HS-5 (cell line): ENCODE data around the gene SCLY.
"Not testable (repeated sequence)": the region's sequence is repeated elsewhere in the genome, so short reads cannot be mapped to it uniquely, and the experiment has no call there.

Source experiments
- DNase-seq: peaks from one replicate; pipeline ENCODE4 v3.0.0-alpha.2; 2012; ENCODE audit warnings: low read depth

The SCLY gene

DNA sequence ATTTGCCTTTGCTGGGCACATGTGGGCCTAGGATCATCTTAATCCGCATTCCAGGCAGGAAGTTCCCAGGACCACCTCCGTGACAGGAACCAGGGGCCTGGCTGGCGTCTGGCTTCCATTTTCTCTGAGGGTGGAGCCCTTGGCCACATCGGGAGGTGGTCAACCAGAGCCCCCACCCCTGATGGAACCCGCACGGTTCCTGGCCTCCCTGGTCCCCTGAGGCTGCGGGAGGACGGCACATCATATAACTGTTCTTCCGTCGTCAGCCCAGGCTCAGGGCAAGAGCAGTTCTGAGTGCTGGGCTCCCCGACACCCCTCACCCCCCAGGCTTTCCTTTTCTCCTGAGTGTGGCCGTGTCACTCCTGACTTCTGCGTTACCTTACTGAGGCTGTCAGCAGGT lies 52.8 kb downstream of the SCLY start:
- DNase-seq = no peak

DNA sequence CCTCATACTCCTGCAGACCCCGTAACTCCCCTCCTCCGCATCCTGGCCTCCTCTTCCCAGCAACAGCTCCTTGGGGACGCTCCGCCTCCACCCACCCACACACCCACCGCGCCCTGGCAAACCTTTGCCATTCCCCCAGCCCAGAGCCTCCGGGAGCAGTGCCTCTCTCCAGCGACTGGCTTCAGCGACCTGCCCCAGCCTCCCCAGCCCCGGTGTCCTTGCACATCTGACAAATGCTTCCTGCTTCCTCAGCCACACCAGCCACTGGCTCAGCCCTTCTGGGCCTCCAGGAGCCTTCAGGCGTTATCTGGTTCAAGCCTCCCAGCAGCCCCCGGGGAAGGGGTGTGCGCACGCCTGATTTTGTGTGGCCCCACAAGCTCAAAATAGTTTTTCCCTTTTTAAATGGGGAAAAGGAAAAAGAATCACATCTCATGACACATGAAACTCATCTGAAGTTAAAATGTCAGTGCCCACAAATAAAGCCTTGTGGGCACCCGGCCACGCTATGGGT lies 53.6 kb downstream of the SCLY start:
- DNase-seq = no peak

DNA sequence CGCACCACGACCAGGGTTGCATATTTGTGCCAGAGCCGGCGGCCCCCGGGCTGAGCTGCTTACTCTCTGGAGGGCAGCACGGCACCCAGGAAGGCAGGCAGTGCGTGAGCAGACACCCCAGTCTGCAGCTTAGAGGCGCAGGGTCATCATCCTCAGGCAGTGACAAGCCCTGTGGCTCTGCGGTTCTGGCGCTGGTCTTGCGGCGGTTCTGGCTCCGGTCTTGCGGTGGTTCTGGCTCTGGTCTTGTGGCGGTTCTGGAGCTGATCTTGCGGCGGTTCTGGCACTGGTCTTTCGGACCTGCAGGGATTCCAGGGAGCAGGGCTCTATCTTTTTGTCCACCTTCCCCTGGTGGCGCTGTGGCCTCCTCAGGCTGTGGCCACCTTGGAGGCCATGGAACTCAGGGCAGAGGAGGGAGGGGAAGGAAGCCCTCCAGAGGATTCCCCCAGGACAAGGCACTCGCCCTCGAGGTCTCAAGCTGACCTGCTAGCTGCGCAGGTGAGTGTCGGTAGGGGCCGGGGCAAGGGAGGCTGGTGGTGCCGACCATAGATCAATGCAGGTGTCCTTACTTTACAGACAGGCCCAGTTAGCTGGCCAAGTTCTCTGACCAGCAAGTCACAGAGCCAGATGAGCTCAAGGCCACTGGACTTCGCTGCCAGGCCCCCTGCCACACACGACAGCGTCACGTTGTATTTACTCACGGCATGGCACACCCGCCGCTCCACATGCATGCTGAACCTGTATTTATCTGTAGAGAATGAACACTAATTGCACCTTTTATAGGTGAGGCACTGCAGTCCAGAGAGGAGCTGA lies 54.3 kb downstream of the SCLY start:
- no peak for DNase-seq

DNA sequence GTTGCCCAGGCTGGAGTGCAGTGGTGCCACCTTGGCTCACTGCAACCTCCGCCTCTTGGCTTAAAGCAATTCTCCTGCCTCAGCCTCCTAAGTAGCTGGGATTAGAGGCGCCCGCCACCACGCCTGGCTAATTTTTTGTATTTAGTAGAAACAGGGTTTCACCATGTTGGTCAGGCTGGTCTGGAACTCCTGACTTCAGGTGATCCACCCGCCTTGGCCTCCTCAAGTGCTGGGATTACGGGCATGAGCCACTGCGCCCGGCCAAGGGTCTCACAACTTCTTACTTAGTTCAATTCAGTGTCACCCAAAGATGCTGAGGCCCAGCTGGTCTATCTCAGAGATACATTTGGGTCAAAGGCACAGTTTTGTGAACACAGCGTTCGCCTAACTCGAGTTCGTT lies 54.9 kb downstream of the SCLY start:
- not testable (repeated sequence) for DNase-seq

DNA sequence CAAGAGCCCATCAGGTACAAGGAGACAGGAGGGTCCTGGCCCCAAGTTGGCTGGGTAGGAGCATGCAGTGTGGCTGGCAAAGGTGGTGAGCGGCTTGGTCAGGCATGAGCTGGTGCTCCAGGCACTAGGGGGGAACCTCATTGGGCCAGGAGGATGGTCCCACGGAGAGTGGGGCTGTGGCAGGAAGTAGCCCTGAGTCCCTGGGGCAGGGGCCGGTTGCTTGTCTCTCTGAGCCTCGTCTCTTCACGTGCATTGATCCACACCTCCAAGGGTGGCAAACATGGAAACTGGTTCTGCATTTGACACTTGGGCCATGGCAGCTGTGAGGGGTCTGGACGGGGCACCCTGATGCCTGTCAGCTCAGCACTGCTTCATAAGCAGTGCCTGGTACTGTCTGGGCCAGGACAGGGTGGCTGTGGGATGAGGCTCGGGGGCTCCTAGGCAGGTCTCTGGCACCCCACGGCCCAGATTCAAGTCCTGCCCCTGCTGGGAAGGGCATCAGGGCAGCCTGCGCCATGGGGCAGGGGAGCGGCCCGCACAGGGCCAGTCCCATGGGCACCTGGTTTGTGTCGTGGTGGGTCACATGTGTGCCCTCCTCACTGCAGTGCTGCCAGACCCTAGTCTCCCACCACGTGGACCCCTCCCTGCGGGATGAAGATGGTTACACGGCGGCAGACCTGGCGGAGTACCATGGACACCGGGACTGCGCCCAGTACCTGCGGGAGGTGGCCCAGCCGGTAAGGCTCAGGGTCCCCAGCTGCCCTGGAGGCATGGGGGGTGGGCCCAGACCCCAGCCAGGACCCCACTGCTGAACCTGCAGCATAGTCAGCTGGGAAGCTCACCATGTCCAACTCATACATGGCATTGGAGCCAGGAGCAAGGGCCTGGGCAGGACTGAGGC lies 55.7 kb downstream of the SCLY start:
- DNase-seq = no peak

DNA sequence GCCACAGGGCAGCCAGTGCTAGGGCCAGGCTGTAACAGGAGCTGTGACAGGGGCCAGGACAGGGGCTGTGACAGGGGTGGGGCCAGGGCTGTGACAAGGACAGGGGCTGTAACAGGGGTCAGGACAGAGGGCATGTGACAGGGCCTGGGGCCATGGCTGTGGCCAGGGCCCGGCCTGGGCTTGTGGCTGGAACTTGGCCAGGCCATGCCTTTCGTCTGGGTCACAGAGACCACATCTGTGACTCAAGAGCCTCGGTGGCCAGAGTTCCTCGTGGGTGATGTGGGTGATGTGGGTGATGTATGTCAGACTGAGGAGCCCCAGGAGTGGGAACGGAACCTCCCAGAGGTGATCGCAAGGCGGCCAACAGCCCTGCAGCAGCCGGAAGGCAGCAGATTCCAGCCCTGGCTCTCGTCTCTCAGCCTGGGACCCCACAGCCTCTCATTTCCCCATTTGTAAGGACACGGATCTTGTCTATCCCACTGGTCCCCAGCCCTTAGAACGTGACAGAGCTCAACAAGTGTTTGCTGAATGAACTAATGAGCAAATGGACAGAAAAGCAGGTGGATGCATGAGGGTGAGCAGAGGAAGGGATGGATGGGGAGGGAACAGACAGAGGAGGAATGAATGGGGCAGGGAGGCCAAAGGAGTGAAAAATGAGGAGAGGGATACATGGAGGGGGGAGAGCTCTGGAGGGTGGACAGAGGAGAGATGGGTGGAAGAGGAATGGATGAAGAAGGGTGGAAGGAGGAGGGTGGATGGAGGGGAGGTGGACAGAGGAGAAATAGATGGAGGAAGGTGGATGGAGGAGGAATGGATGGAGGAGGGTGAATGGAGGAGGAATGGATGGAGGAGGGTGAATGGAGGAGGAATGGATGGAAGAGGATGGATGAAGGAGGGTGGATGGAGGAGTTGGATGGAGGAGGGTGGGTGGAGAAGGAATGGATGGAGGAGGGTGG lies 56.7 kb downstream of the SCLY start:
- no peak for DNase-seq

DNA sequence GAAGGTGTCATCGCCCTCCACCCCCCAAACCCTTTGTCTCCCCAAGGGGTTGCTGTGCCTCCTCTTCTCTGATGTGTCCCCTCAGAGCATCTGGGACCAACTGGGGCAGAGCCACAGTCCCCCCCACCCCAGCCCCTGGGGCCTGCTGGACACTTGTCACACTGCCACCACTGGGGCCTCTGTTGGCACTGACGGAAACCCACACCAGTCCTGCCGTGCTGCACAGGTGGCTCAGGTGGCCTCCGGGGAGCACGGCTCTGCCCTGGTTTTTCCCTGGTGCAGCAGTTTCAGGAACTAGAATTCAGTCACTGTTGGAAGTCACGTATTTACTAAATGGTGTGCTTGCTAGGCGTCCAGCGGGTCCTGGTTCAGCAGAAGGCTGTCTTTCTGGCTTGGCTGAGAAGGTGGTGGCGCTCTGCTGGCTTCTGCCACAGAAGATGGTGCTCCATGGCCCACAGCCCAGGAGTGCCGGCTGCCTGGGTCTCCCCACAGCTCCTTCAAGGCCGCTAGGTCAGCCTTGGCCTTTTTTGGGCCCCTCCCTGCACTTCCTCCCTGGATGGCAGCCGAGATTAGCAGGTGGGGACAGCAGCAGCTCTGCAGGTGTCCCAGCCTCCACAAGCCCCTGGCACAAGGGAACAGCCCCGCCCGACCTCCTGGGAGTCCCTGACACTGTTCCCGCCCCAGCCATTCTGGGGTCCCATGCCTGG lies 59.1 kb downstream of the SCLY start:
- DNase-seq = no peak

DNA sequence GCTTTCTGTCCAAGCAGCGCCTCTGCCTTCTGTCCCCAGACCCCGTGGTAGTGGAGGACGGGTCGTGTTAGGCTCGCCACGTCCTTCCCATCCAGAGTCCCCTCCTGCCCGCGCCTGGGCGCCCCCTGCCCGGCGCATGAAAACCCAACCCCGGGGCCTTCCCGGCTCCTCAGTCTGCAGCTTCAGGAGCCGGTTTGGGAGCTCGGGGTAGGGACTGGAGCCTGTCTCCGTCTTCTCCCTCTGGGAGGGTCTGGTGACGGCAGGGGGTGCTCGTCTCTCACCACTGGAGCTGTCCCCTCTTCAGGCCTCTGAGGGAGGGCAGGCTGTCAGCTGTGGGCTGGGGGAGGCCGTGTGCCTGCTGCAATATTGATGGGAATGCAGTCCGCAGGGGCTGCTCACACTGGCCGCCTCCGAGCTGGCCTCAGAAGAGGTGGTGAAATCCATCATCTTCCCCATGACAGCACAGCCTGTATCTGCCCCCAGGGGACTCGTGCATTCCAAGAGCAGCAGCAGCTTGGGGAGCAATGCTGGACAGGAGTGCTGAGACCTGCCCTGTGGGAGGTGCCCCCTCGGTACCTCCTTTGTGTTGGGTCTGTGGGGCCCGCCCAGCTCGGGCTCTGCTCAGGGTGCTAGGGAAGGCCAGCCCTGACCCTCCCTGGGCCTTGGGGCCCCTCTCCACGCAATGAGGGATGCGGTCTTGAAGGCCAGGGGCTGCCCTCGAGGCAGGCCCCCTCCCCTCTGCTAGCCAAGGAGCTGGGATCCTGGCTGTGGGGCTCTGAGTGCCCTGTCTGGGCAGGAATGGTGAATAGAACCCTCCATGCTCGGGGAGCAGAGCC lies 59.9 kb downstream of the SCLY start:
- DNase-seq = no peak

DNA sequence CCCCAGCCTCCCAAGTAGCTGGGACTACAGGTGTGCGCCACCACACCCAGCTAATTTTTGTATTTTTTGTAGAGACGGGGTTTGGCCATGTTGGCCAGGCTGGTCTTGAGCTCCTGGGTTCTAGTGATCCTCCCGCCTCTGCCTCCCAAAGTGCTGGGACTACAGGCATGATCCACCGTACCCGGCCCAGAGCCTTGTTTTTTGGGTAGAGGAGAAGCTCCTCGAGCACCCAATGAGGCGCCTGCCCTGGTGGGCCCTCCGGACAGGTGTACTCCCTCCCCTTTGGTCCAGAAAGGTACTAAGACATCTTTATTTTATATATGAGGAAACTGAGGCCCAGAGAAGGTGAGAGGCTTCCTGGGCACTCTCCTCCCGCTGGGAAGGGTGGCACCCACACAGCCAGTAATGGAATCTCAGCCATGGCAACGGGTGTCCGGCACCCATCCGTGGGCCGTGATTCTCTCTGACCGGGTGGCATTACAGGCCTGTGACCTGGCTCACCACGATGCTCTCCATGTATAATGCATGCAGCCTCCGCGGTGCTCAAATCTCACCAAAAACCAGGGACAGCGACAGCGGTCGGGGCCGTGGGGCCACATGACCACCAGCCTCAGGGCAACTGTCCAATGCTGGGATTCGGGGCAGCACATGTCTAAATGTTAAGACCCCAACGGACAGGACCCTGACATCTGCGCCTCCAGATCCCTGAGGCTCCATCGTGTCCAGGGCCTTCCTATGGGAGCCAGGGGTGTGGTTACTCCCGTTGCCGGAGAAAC lies 60.9 kb downstream of the SCLY start:
- DNase-seq = no peak

DNA sequence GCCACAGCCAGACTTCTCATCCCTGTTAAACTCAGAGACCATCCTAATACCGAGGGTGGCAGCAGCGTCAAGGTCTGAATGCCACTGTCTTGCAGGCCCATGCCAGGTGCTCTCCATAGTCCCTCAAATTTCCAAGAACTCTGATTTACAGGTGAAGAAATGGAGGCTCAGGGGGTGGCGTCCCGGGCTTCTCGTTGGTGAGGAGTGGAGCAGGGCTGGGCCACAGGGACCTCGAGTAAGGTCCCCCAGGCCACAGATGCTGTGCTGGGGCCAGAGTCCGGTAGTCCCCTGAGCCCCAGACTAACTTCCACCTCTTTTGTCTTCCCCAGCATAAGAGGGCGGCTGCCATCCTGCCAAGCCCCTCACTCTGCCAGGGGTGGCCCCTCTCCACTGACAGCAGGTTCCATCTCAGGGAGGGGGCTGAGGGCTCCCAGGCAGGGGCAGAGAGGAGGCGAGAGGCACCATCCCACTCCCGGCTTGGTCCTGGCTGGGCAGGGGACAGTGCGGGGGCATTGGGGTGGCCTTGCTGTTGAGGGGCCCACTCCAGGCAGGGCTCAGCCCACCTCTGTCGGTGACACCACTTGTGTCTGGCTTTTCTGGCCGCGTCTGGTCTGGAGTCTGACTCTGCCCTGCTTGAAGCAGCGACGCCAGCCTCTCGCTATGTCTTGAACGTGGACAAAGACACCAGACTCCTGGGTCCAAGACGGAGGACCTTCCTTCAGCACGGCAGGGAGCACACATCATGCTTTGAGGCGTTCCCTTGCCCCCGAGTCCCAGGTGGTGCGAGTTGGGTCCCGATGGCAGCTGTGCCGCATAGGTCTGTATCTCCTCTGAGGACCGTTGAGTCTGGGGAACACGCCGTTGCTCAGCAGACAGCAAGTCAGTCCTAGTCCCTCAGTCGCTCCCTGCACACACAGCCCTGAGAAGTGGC lies 61.8 kb downstream of the SCLY start:
- DNase-seq = no peak

DNA sequence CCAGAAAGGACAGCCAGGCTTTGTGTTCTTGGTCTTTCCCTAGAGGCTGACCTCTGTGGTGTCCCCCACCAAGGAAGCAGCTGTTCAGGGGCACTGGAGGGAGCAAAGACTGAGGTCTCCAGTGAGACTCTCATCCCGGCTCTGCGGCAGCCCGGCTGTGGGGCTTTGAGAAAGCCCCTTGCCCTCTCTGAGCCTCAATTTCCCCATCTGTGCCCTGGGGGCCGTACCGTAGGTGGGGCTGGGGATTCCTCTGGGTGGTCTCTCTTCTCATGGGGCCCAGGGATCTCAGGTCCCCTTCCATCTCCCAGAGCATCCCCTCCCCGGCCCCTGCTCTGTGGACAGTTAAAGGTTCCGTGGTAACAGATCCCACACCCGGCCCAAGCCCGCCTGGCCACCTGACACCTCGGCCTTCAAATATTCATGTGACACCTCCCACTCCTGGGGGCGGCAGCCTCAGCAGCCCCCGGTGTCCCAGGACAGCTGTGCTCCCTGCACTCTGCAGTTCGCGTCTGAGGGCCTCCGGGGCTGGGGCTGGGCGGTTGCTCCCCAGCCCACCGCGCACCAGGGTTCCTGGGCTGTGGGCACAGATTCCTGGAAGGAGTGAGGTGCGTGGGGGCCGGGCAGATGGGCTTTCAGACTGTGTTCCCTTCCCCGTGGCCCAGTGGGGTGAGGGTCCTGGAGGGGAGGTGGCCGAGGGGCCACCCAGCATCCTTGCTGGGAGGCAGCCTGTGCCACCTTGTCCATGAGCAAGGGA lies 62.6 kb downstream of the SCLY start:
- no peak for DNase-seq

DNA sequence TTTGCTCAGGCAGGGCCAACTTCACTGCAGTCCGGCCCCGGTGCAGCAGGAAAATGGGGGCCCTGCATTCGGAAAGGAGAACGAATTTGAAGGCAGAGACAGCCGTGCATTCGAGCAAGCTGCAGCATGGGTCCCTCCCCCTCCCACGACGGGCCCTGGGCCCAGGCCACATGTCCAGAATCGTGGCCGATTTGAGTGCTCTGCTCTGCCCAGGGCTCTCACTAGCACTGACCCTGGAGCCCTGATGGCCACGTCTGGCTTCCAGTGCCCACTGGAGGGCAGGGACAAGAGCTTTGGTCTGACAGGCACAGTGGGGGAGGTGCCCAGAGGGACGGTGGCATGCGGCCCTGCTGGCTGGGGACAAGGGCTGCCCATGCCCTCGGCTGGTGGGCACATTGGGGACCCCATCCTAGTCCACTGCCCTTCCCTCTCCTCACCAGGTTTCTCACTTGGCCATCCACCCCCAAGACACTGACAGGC lies 63.2 kb downstream of the SCLY start:
- no peak for DNase-seq

DNA sequence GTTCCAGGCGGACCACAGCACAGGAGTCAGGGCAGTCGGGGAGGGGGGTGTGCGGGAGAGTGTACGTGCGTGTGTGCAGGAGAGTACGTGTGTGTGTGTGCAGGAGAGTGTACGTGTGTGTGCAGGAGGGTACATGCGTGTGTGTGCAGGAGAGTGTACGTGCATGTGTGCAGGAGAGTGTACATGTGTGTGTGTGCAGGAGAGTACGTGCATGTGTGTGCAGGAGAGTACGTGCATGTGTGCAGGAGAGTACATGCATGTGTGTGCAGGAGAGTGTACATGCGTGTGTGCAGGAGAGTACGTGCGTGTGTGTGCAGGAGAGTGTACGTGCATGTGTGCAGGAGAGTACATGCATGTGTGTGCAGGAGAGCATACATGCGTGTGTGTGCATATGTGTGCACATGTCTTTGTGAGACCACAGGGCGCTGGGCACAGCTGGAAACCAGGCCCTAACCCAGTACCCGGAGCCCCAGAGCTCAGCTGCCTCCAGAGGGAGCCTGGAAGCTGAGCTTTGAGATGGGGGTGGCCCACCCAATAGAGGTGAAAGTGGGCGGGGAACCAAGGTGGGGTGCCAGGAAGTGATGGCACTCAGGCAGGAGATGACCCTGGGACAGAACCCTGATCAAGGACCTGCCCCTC lies 63.8 kb downstream of the SCLY start:
- no peak for DNase-seq

DNA sequence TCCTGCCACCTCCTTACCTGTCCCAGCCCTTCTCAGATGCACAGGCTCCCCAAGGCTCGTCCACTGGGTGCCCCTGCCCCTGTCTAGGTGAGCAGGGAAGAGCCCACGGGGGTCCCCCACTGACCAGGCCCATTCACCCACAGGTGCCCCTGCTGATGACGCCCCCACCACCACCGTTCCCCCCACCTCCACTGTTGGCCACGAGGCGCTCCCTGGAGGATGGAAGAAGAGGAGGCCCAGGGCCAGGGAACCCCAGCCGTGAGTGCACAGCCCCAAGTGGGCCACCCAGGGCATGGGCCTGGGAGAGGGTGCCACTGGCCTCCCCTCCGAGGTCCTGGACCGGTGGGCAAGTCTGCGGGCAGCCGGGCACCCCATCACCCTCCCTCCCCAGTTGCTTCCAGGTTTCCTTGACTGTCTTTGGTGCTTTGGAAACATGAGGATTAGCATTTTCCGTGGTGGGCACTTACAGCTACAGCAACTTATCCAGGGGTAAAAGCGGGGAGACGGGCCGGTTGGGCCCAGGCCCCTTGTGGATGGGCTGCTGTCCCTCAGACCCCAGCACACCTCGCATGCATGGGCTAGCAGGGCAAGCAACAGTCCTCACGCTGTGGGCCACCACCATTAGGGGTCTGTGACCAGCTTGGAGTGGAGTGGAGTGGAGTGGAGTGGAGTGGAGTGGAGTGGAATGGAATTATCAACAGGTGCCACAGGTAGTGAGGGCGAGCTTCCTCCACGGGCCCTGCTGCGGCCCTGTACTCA lies 64.5 kb downstream of the SCLY start:
- DNase-seq = no peak

DNA sequence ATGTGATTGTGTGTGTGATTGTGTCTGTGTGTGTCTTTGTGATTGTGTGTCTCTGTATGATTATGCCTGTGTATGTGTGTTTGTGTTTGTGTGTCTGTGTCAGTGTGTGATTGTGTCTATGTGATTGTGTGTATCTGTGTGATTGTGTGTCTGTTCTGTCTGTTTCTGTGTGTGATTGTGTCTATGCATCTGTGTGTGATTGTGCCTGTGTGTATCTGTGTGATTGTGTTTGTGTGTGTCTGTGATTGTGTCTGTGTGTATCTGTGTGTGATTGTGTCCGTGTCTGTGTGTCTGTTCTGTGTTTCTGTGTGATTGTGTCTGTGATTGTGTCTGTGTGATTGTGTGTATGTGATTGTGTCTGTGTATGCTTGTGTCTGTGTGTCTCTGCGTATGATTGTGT lies 65.5 kb downstream of the SCLY start:
- DNase-seq = no peak

DNA sequence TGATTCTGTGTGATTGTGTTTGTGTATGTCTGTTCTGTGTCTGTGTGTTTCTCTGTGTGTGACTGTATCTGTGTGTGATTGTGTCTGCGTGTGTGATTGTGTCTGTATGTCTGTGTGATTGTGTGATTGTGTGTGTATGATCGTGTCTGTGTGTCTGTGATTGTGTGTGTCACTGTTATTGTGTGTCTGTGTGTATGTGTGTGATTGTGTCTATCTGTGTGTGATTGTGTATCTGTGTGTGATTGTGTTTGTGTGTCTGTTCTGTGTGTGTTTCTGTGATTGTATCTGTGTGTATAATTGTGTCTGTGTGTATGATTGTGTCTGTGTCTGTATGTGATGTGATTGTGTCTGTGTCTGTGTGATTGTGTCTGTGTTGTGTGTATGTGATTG lies 66.0 kb downstream of the SCLY start:
- no peak for DNase-seq
